Chondrocyte (in vitro differentiated cells): ENCODE data around the gene CT45A5. TPM values are rescaled to one million over a fixed set of nuclear protein-coding genes. Genes with fewer than 3 reads are reported as not detected.
"Not testable (repeated sequence)": the region's sequence is repeated elsewhere in the genome, so short reads cannot be mapped to it uniquely, and the experiment has no call there.

Experiments
- DNase-seq: peaks from one replicate; pipeline ENCODE4 v3.0.0; 2021; ENCODE audit warnings: mixed read lengths, low spot score
- H3K27ac Mint-ChIP-seq: one replicate; pipeline ENCODE4 v1.8.0; 2021; ENCODE audit warnings: mild to moderate bottlenecking, moderate library complexity, mixed read lengths; ENCODE audit not compliant: unreplicated experiment
- H3K27me3 Mint-ChIP-seq: 2 replicates; pipeline ENCODE4 v1.8.0; 2021; ENCODE audit warnings: low read depth, mixed read lengths
- H3K36me3 Mint-ChIP-seq: 2 replicates; pipeline ENCODE4 v1.8.0; 2021; ENCODE audit warnings: low read depth, mixed read lengths
- H3K4me1 Mint-ChIP-seq: 2 replicates; pipeline ENCODE4 v1.8.0; 2021; ENCODE audit warnings: low read depth, mild to moderate bottlenecking, mixed read lengths
- H3K4me3 Mint-ChIP-seq: one replicate; pipeline ENCODE4 v1.8.0; 2021; ENCODE audit warnings: mild to moderate bottlenecking, moderate library complexity, mixed read lengths; ENCODE audit not compliant: unreplicated experiment
- H3K9me3 Mint-ChIP-seq: 2 replicates; pipeline ENCODE4 v1.8.0; 2021; ENCODE audit warnings: low read depth, mixed read lengths
- CTCF ChIP-seq: fragments of 200-600 bp; sonication (generic); IDR thresholded peaks from 2 replicates; pipeline ENCODE4 v1.5.0; 2021; ENCODE audit warnings: antibody characterized with exemption, mild to moderate bottlenecking, moderate library complexity
- long read RNA-seq: library from polyadenylated mRNA; stranded (forward); transcript quantifications from one replicate; pipeline ENCODE4 v2.0.0, GENCODE V29; 2021
- total RNA-seq: library from RNA; stranded (reverse); gene quantifications from 3 replicates; pipeline ENCODE4 v1.2.1, GENCODE V29; 2021

CT45A5 gene
- total RNA-seq, result not detected in 3 replicates
- long read RNA-seq, result 0 reads

- not testable (repeated sequence) for H3K4me3 Mint-ChIP-seq, H3K9me3 Mint-ChIP-seq, H3K4me1 Mint-ChIP-seq, H3K27ac Mint-ChIP-seq, DNase-seq, H3K27me3 Mint-ChIP-seq, H3K36me3 Mint-ChIP-seq
Observed at GRCh38 chrX:135785403-135785802, at the start of gene CT45A5. Gene CT45A5 (minus strand): TSS chrX:135785503. CDS start chrX:135781729, 3,774 bp downstream.

GRCh38 chrX:135819912-135820311 is 34.6 kb upstream of the CT45A5 start, which contains the start of gene CT45A2:
Gene CT45A2 (minus strand): TSS chrX:135820012. CDS start chrX:135816265, 3,747 bp downstream.
- H3K27me3 Mint-ChIP-seq, H3K9me3 Mint-ChIP-seq, H3K27ac Mint-ChIP-seq, H3K4me3 Mint-ChIP-seq, H3K4me1 Mint-ChIP-seq, DNase-seq, H3K36me3 Mint-ChIP-seq: not testable (repeated sequence)

- not testable (repeated sequence) for H3K4me3 Mint-ChIP-seq, H3K4me1 Mint-ChIP-seq, H3K9me3 Mint-ChIP-seq, DNase-seq, H3K36me3 Mint-ChIP-seq, H3K27ac Mint-ChIP-seq, H3K27me3 Mint-ChIP-seq
Observed at GRCh38 chrX:135802687-135803086, 17.4 kb upstream of the CT45A5 start, which contains the start of gene CT45A6. Gene CT45A6 (minus strand): TSS chrX:135802787. CDS start chrX:135798993, 3,794 bp downstream.

- not testable (repeated sequence) for H3K27me3 Mint-ChIP-seq, DNase-seq, H3K9me3 Mint-ChIP-seq
Observed at GRCh38 chrX:135768091-135768490, 17.2 kb downstream of the CT45A5 start, which contains the start of gene CT45A3. Gene CT45A3 (minus strand): TSS chrX:135768191. CDS start chrX:135764444, 3,747 bp downstream.

GRCh38 chrX:135744739-135745138 is 40.6 kb downstream of the CT45A5 start:
- not testable (repeated sequence) for H3K36me3 Mint-ChIP-seq, DNase-seq, H3K4me3 Mint-ChIP-seq, H3K4me1 Mint-ChIP-seq, H3K9me3 Mint-ChIP-seq, H3K27me3 Mint-ChIP-seq, H3K27ac Mint-ChIP-seq

More at GRCh38 chrX:135768091-135768490, 17.2 kb downstream of the CT45A5 start, which contains the start of gene CT45A3:
- not testable (repeated sequence) for H3K4me3 Mint-ChIP-seq, H3K36me3 Mint-ChIP-seq, H3K27ac Mint-ChIP-seq, H3K4me1 Mint-ChIP-seq

GRCh38 chrX:135741192-135741715 is 44.0 kb downstream of the CT45A5 start:
- Mint-ChIP-seq H3K4me1 (no peaks in the 10 kb centered on the region), H3K27me3 (no peaks in the 10 kb centered on the region), H3K27ac (no peak overlapping the region), H3K9me3 (no peaks in the 10 kb centered on the region), H3K4me3 (no peak overlapping the region), H3K36me3 (no peaks in the 10 kb centered on the region)
- no peak for TF ChIP-seq CTCF
- DNase-seq, result peak; percentile 62

GRCh38 chrX:135740681-135741149 is 44.6 kb downstream of the CT45A5 start:
- Mint-ChIP-seq H3K4me3 (no peak overlapping the region), H3K27me3 (no peaks in the 10 kb centered on the region), H3K36me3 (no peaks in the 10 kb centered on the region), H3K4me1 (no peaks in the 10 kb centered on the region), H3K27ac (no peak overlapping the region), H3K9me3 (no peaks in the 10 kb centered on the region)
- DNase-seq, result peak; percentile 68
- peak; percentile 74 for TF ChIP-seq CTCF
